Fibroblast of lung (primary cell): Measurements from ENCODE around the gene ZNF620.

Experiments
- EZH2 ChIP-seq: IDR thresholded peaks from 2 replicates; pipeline ENCODE4 v1.5.1; 2012; ENCODE audit warnings: low read length, control low read depth, mild to moderate bottlenecking; ENCODE audit errors: missing control alignments
- TF ChIP-seq, protein P1 (sequence below), 2 donors: IDR thresholded peaks in 1 of 2; conservative IDR thresholded peaks in 1 of 2; 1 replicate in 1 of 2; 2 replicates in 1 of 2; pipeline ENCODE4 v1.5.1; 2011 to 2012; ENCODE audit warnings: low read length in 2 of 2, control low read depth in 1 of 2, inconsistent platforms in 1 of 2, low read depth in 1 of 2, mild to moderate bottlenecking in 1 of 2

DNA sequence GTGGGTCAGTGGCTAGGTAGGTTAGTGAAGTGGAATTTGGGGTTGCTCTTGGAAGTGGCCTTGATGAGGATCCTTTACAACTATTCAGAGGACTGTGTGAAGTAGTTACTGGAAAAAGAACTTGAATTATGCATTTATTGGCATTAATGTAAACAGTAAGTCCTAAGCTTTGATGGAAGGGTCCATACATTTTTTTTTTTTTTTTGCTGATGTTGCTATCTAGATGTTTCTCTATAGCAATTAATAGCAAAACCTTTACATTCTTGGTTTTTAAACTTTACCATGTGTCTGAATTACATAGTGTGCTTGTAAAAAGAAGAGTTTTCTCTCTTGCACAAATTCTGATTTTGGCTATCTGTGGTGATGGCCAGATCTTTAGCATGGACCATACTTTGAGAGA, 28.4 kb downstream of the ZNF620 start:
- TF ChIP-seq, protein P1, sequence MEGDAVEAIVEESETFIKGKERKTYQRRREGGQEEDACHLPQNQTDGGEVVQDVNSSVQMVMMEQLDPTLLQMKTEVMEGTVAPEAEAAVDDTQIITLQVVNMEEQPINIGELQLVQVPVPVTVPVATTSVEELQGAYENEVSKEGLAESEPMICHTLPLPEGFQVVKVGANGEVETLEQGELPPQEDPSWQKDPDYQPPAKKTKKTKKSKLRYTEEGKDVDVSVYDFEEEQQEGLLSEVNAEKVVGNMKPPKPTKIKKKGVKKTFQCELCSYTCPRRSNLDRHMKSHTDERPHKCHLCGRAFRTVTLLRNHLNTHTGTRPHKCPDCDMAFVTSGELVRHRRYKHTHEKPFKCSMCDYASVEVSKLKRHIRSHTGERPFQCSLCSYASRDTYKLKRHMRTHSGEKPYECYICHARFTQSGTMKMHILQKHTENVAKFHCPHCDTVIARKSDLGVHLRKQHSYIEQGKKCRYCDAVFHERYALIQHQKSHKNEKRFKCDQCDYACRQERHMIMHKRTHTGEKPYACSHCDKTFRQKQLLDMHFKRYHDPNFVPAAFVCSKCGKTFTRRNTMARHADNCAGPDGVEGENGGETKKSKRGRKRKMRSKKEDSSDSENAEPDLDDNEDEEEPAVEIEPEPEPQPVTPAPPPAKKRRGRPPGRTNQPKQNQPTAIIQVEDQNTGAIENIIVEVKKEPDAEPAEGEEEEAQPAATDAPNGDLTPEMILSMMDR (conservative IDR thresholded peaks at IDR 0.05 in 1 of 2, IDR thresholded peaks at IDR 0.05 in 1 of 2; ENCODE audit: low read depth in 1 of 2, low read length in 2 of 2), result no peak
- no peak for TF ChIP-seq EZH2
